DOHH2 (cell line): ENCODE data around the gene FUT7.

Experiments
- H3F3A ChIP-seq: fragments of 200-600 bp; sonication (generic), shearing (Covaris generic); 2 replicates; pipeline ENCODE4 v1.6.0; 2016; ENCODE audit warnings: antibody characterized with exemption, mild to moderate bottlenecking; ENCODE audit not compliant: control insufficient read depth, insufficient read depth
- H3K27ac ChIP-seq: fragments of 200-600 bp; sonication (generic); 2 replicates; pipeline ENCODE4 v1.5.1; 2014; ENCODE audit warnings: low read depth, mild to moderate bottlenecking, low read length, moderate library complexity
- H3K27me3 ChIP-seq: fragments of 200-600 bp; sonication (generic); 2 replicates; pipeline ENCODE4 v1.6.1; 2014; ENCODE audit warnings: mild to moderate bottlenecking, low read length, mixed read lengths; ENCODE audit not compliant: control insufficient read depth
- H3K36me3 ChIP-seq: fragments of 200-600 bp; sonication (generic); 2 replicates; pipeline ENCODE4 v1.6.1; 2014; ENCODE audit warnings: mild to moderate bottlenecking, low read length, moderate library complexity, mixed read lengths; ENCODE audit not compliant: control insufficient read depth
- H3K4me1 ChIP-seq: fragments of 200-600 bp; sonication (generic); 2 replicates; pipeline ENCODE4 v1.6.1; 2014; ENCODE audit warnings: mild to moderate bottlenecking, low read length, mixed read lengths; ENCODE audit not compliant: control insufficient read depth
- H3K4me2 ChIP-seq: fragments of 200-600 bp; sonication (generic); 2 replicates; pipeline ENCODE4 v1.6.0; 2014; ENCODE audit warnings: mild to moderate bottlenecking, low read length, moderate library complexity
- H3K4me3 ChIP-seq: fragments of 200-600 bp; sonication (generic); 2 replicates; pipeline ENCODE4 v1.5.1; 2014; ENCODE audit warnings: mild to moderate bottlenecking, low read length, mixed read lengths
- H3K79me2 ChIP-seq: fragments of 200-600 bp; sonication (generic); 2 replicates; pipeline ENCODE4 v1.6.1; 2014; ENCODE audit warnings: mild to moderate bottlenecking, low read length, mixed read lengths; ENCODE audit not compliant: control insufficient read depth
- H3K9me2 ChIP-seq: fragments of 200-600 bp; sonication (generic); replicated peaks from 2 replicates; pipeline ENCODE4 v1.6.1; 2014; ENCODE audit warnings: mild to moderate bottlenecking, low read length, mixed read lengths; ENCODE audit not compliant: control insufficient read depth
- H3K9me3 ChIP-seq: fragments of 200-600 bp; sonication (generic); 2 replicates; pipeline ENCODE4 v1.6.1; 2014; ENCODE audit warnings: antibody characterized with exemption, low read length, mixed read lengths; ENCODE audit not compliant: control insufficient read depth, insufficient read depth
- H4K20me1 ChIP-seq: fragments of 200-600 bp; sonication (generic); 2 replicates; pipeline ENCODE4 v1.6.0; 2014; ENCODE audit warnings: low read depth, mild to moderate bottlenecking, antibody characterized with exemption, low read length, moderate library complexity; ENCODE audit not compliant: control insufficient read depth, insufficient read depth
- EZH2phosphoT487 ChIP-seq: fragments of 200-600 bp; sonication (generic); IDR thresholded peaks from 2 replicates; pipeline ENCODE4 v1.6.1; 2017; ENCODE audit warnings: borderline replicate concordance, mild to moderate bottlenecking, antibody characterized with exemption, low read length, moderate library complexity, mixed read lengths
- TF ChIP-seq, protein P1 (sequence below): fragments of 200-600 bp; sonication (generic); IDR thresholded peaks from one replicate; pipeline ENCODE4 v1.5.1; 2014; ENCODE audit warnings: antibody characterized with exemption, mild to moderate bottlenecking, low read depth, low read length; ENCODE audit not compliant: poor library complexity, severe bottlenecking

Gene FUT7

GRCh38 chr9:137007816-137008270, 24.0 kb downstream of the FUT7 start:
- Histone ChIP-seq H3K36me3 (no peaks in the 10 kb centered on the region), H3K9me3 (no peaks in the 10 kb centered on the region), H3F3A (no peaks in the 10 kb centered on the region), H3K4me1 (peaks cover 4% of the 10 kb centered on the region; the same call in 1 of the 2 replicates), H3K9me2 (no peaks in the 10 kb centered on the region), H3K27me3 (no peaks in the 10 kb centered on the region), H3K4me2 (no peak overlapping the region), H3K27ac (no peak overlapping the region), H3K79me2 (no peaks in the 10 kb centered on the region), H3K4me3 (no peak overlapping the region), H4K20me1 (no peaks in the 10 kb centered on the region)
- TF ChIP-seq, protein P1, sequence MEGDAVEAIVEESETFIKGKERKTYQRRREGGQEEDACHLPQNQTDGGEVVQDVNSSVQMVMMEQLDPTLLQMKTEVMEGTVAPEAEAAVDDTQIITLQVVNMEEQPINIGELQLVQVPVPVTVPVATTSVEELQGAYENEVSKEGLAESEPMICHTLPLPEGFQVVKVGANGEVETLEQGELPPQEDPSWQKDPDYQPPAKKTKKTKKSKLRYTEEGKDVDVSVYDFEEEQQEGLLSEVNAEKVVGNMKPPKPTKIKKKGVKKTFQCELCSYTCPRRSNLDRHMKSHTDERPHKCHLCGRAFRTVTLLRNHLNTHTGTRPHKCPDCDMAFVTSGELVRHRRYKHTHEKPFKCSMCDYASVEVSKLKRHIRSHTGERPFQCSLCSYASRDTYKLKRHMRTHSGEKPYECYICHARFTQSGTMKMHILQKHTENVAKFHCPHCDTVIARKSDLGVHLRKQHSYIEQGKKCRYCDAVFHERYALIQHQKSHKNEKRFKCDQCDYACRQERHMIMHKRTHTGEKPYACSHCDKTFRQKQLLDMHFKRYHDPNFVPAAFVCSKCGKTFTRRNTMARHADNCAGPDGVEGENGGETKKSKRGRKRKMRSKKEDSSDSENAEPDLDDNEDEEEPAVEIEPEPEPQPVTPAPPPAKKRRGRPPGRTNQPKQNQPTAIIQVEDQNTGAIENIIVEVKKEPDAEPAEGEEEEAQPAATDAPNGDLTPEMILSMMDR = no peak
- no peak for TF ChIP-seq EZH2phosphoT487

DNA sequence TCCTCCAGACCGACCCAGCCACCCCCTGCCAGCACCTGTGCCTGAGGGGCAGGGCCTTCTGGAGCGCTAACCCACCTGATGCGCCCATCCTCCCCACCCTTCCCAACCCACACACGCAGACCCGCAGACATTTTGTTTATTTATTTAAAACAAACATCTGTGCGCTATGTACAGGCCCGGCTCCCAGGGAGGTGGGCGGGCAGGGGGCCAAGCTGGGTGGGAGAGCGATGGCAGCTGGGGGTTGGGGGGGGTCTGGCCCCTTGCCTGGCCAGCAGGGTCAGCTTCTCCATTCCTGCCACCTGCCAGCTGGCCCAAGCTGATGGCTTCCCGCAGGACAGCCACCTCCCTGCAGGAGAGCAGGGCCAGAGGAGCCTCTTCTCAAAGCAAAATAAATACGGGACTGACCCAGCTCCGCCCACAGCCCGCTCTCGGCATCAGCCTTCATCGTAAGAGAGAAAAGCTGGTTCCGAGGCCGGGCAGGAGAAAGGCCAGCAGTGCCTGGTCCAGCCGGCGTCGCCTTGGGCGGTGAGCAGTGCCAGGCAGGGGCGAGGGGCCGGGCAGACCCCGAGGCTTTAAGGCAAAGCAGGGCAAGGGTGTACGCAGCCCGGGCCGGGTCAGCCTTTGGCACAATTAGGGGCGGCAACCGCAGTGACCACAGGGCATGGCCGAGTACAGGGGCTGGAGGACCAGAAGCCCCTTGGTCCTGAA, 24.6 kb downstream of the FUT7 start:
- Histone ChIP-seq H3K9me3 (no peaks in the 10 kb centered on the region), H3F3A (no peaks in the 10 kb centered on the region), H4K20me1 (no peaks in the 10 kb centered on the region), H3K4me1 (peaks cover 4% of the 10 kb centered on the region; the same call in 1 of the 2 replicates), H3K27ac (no peak overlapping the region), H3K4me3 (no peak overlapping the region), H3K27me3 (no peaks in the 10 kb centered on the region), H3K9me2 (no peaks in the 10 kb centered on the region), H3K79me2 (no peaks in the 10 kb centered on the region), H3K36me3 (no peaks in the 10 kb centered on the region), H3K4me2 (no peak overlapping the region)
- TF ChIP-seq, protein P1 = no peak
- TF ChIP-seq EZH2phosphoT487 = no peak

DNA sequence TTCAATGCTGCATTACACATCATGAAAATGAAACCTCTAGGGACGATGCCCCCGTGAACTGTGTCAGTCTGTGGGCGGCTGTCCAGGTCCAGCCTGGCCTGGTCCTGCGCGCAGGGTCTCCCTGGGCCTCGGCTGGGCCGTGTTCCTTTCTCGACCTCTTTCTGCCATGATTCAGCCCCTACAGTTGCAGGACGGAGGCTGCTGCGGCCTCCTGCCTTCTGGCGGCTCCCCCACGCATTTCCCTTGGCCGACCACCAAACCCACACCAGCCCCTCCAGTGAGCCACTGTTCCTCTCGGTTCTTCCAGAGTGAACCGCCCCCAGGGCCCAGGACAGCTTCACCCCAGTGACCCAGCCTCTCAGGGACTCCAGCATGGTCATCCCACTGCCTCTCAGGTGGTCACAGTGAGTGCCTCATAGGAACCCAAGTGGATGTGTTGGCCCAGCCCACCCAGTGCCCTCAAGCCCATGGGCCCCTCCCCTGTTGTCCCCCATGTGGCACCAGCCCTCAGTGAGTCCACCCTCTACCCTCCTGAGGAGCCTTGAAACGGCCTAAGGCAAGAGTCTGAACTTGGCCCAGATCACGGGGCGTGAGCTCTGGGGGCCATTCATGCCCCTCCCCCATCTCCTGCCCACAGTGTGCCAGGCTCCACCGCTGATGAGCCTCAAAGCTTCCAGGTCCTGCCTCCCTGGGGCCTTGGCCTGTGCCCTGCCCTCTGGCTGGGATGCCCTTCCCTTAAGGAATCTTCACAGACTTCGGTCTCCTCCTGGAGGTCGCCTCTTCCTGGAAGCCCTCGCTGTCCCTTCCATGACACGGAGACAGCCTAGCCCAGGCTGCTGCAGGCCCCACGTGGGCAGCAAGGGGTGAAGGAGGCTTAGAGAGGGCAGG, 25.5 kb downstream of the FUT7 start:
- H3K79me2 ChIP-seq = no peaks in the 10 kb centered on the region
- no peaks in the 10 kb centered on the region for H3K9me3 ChIP-seq
- H3K4me1 ChIP-seq = peaks cover 4% of the 10 kb centered on the region; the same call in 1 of the 2 replicates
- H3K36me3 ChIP-seq = no peaks in the 10 kb centered on the region
- no peak overlapping the region for H3K4me2 ChIP-seq
- H3K27ac ChIP-seq = no peak overlapping the region
- H3K4me3 ChIP-seq = no peak overlapping the region
- no peaks in the 10 kb centered on the region for H3K9me2 ChIP-seq
- TF ChIP-seq, protein P1 = no peak
- no peak for TF ChIP-seq EZH2phosphoT487
- no peaks in the 10 kb centered on the region for H3F3A ChIP-seq
- H4K20me1 ChIP-seq = no peaks in the 10 kb centered on the region
- H3K27me3 ChIP-seq = no peaks in the 10 kb centered on the region; the same call in 1 of the 2 replicates
